ENCODE measurements around the gene AKT2.
A peak's percentile ranks its signal among the peaks of the same experiment; 100 is the strongest.

The AKT2 gene

DNA sequence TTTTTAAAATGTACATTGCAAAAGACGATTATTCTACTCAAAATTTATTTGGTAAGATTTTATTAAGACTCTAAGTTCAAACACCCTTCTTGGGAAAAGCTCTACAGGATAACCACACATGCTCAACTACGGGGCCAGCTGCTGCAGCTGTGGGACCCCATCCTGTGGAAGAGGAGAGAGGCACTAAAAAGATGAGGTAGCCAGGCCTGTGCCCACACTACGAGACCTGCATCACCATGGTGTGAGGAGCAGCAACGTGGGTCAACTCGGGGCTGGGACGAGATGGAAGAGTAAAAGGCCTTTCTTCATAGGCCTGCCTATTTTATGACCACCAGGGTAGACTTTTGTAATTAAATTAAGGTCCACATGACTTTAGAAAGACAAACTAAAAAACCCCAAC, 54.1 kb downstream of the AKT2 start:
- no peak overlapping the region for H3K4me3 ChIP-seq
- DNase-seq (ENCODE audit: low spot score): no peak
- H3K27ac ChIP-seq: no peak overlapping the region
- no peak for TF ChIP-seq CTCF (IDR thresholded peaks at IDR 0.05)

GRCh38 chr19:40229926-40230417, 55.2 kb downstream of the AKT2 start:
- no peak for DNase-seq (ENCODE audit: low spot score)
- no peak for TF ChIP-seq CTCF (IDR thresholded peaks at IDR 0.05)
- no peak overlapping the region for H3K27ac ChIP-seq
- H3K4me3 ChIP-seq: no peak overlapping the region

DNA sequence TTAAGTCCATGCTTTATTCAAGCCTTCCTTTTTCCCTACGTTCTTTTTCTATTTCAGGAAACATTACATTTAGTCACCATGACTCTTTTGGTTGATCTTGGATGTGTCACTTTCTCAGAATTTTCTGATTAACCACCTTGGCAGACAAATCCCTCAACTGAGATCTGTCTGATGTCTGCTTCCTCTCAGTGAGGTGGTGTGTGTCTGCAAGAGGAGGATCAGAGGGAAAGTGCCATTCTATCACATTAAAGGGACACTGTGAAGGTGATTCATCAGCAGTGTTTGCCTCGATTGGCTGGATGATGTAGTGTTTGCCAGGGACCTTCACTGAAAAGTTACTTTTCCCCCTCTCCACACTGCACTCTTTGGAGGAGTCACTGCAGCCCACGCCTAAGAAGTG, 55.7 kb downstream of the AKT2 start:
- no peak for TF ChIP-seq CTCF (IDR thresholded peaks at IDR 0.05)
- Histone ChIP-seq H3K27ac (no peak overlapping the region), H3K4me3 (no peak overlapping the region)
- no peak for DNase-seq (ENCODE audit: low spot score)

GRCh38 chr19:40228863-40229262, 56.3 kb downstream of the AKT2 start:
- Histone ChIP-seq H3K4me3 (no peak overlapping the region), H3K27ac (no peak overlapping the region)
- TF ChIP-seq CTCF (IDR thresholded peaks at IDR 0.05): no peak
- DNase-seq (ENCODE audit: low spot score): no peak

DNA sequence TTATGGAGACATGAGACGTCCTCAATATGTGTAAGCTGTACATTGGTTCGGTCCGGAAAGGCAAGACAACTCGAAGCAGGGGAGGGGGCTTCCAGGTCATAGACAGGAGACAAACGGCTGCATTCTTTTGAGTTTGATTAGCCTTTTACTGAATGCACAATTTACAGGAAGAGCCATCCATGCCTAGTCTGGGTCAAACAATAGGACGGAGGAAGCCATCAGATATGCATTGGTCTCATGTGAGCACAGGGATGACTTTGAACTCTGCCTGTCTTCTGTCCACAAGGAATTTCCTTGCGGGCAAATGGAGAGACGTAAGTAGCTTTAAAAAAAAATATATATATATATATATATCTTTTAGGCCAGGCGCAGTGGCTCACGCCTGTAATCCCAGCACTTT, 56.8 kb downstream of the AKT2 start:
- no peak for TF ChIP-seq CTCF (IDR thresholded peaks at IDR 0.05)

DNA sequence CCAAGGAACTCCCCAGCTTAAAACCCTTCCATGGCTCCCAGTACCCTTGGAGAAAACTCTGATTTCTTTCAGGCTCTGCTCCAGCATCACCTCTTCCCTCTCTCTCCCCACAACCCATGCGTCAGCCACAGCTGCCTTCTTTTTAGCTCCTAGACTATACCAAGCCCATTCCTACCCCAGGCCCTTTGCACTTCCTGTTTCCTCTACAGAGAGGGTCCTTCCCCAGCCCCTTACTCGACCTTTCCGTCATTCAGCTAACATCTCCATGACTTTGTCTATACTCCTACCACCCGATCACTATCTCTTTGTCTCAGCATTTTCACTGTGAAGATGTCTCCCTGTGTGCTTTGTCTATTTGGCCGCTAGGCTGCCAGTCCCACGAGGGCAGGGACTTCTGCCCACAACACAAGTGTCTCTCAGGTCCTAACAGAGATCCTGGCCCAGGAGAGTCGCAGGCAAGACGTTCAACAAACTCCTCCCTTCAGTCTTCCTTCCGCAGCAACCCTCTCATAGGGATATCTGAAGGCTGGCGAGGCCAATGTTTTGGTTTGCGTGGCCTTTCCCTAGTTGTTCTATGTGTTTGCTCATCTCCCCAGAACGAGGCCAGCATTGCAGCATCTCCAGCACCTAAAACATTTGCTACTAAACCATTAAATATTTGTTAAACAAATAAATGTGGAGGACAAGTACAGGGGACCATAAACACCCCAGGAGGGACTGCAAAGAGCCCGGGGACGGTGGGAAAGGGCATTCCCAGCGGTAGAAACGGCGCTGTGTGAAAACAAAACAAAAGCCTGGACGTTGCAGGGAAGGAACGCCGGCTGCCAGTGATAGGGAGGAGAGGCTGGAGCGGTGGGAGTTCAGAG, 59.5 kb downstream of the AKT2 start:
- DNase-seq (ENCODE audit: low spot score): no peak
- H3K4me3 ChIP-seq: peak overlapping the region; percentile 61
- H3K27ac ChIP-seq: no peak overlapping the region
- TF ChIP-seq CTCF (IDR thresholded peaks at IDR 0.05): no peak

More for the DNA sequence above, 56.8 kb downstream of the AKT2 start:
- Histone ChIP-seq H3K4me3 (no peak overlapping the region), H3K27ac (no peak overlapping the region)
- no peak for DNase-seq (ENCODE audit: low spot score)

Measured in coronary artery (tissue), 2 donors.